Mesendoderm (in vitro differentiated cells): ENCODE results near the gene TMEM44.
"Not testable (repeated sequence)": the region's sequence is repeated elsewhere in the genome, so short reads cannot be mapped to it uniquely, and the experiment has no call there.

ENCODE experiments used
- DNase-seq: peaks from one replicate; pipeline ENCODE4 v3.0.0; 2013
- H2AK5ac ChIP-seq: 2 replicates; pipeline ENCODE4 v1.6.1; 2013; ENCODE audit warnings: low read length, inconsistent platforms
- H2BK120ac ChIP-seq: 2 replicates; pipeline ENCODE4 v1.6.1; 2013; ENCODE audit warnings: low read depth, mild to moderate bottlenecking, low read length, moderate library complexity, mixed read lengths
- H2BK15ac ChIP-seq: replicated peaks from 2 replicates; pipeline ENCODE4 v1.6.1; 2013; ENCODE audit warnings: low read depth, mild to moderate bottlenecking, moderate library complexity
- H2BK5ac ChIP-seq: 2 replicates; pipeline ENCODE4 v1.6.1; 2013; ENCODE audit warnings: low read length, inconsistent platforms
- H3K18ac ChIP-seq: 2 replicates; pipeline ENCODE4 v1.6.1; 2013; ENCODE audit warnings: mild to moderate bottlenecking, low read length, mixed read lengths
- H3K23ac ChIP-seq: one replicate; pipeline ENCODE4 v1.6.1; 2013; ENCODE audit warnings: low read length
- H3K27ac ChIP-seq: 2 replicates; pipeline ENCODE4 v1.5.1; 2013; ENCODE audit warnings: low read depth, mild to moderate bottlenecking, inconsistent platforms, low read length, moderate library complexity
- H3K27me3 ChIP-seq: 2 replicates; pipeline ENCODE4 v1.6.1; 2013; ENCODE audit warnings: low read length, control low read depth, mild to moderate bottlenecking, inconsistent platforms; ENCODE audit not compliant: insufficient read depth, poor library complexity
- H3K36me3 ChIP-seq: 2 replicates; pipeline ENCODE4 v1.6.1; 2013; ENCODE audit warnings: low read length, inconsistent platforms; ENCODE audit not compliant: control insufficient read depth, insufficient read depth
- H3K4ac ChIP-seq: one replicate; pipeline ENCODE4 v1.6.1; 2013; ENCODE audit warnings: low read depth, mild to moderate bottlenecking, low read length, moderate library complexity
- H3K4me1 ChIP-seq: 2 replicates; pipeline ENCODE4 v1.6.1; 2013; ENCODE audit warnings: low read depth, low read length, inconsistent platforms; ENCODE audit not compliant: control insufficient read depth
- H3K4me2 ChIP-seq: 2 replicates; pipeline ENCODE4 v1.6.1; 2013; ENCODE audit warnings: low read length
- H3K4me3 ChIP-seq: 2 replicates; pipeline ENCODE4 v1.5.1; 2013; ENCODE audit warnings: mild to moderate bottlenecking, low read length
- H3K56ac ChIP-seq: one replicate; pipeline ENCODE4 v1.6.1; 2013; ENCODE audit warnings: low read length
- H3K79me1 ChIP-seq: 2 replicates; pipeline ENCODE4 v1.6.1; 2013; ENCODE audit warnings: low read length, inconsistent platforms
- H3K79me2 ChIP-seq: 2 replicates; pipeline ENCODE4 v1.6.1; 2013; ENCODE audit warnings: mild to moderate bottlenecking, low read length; ENCODE audit not compliant: control insufficient read depth, insufficient read depth
- H3K9ac ChIP-seq: 2 replicates; pipeline ENCODE4 v1.6.1; 2013; ENCODE audit warnings: low read length, inconsistent platforms
- H4K5ac ChIP-seq: one replicate; pipeline ENCODE4 v1.6.1; 2013; ENCODE audit warnings: low read length
- H4K8ac ChIP-seq: one replicate; pipeline ENCODE4 v1.6.1; 2013; ENCODE audit warnings: low read depth, mild to moderate bottlenecking, control low read depth, low read length, moderate library complexity
- WGBS: extraction: QIAGEN DNeasy Blood & Tissue Kit; methylation state at CpG from one replicate; pipeline ENCODE4 v1.1.7; 2013; ENCODE audit warnings: low lambda C conversion rate, missing lambda C conversion rate; ENCODE audit not compliant: insufficient coverage; ENCODE audit errors: extremely low coverage; 5-methylcytosine and 5-hydroxymethylcytosine counted together

The TMEM44 gene

DNA sequence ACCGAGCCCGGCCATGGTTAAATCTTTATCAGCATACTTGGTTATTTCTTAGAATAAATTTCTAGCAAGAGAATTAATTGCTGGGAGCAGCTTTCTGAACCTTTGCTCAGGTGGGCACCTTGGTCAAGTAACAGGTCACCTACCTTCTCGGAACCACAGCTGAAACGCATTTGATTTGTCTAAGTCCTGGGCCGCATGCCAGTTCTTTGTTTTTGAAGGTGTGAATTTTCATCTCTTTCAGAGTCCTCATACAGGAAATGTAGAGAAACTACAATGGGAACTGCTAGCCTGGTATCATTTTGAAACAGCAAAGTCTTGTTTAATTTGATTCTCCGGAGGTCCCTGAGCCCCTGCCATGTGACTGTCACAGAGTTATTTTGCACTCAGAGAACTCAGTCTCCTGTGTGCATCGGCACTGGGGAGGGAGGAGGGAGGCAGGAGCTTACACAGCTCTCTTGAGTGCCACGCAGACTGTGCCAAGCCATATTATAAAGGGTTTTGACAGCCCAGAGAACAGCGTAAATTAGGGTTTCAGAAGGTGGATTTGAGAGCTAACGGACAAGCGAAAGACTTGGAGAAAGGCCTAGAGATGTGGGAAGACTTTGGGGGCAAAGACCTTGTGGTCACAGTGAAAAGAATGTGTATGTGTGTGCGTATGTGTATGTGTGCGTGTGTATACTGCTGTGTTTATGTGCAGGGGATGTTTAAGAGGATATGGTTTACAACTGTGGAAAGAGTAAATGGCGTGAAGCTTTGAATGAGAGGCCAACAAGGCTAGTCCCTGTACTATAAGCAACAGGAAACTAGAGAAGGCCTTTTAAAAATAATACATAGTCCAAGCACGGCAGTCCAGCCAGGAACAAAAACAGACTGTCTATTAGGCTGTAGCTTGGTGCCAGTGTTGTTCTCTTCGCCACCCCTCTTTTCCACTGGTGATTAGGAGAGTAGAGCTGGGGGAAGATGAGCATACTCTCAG lies 84.6 kb downstream of the TMEM44 start:
- Histone ChIP-seq H3K79me1 (no peaks in the 10 kb centered on the region), H3K4me1 (no peaks in the 10 kb centered on the region), H3K9ac (no peak overlapping the region), H4K5ac (no peak overlapping the region), H3K4ac (no peak overlapping the region), H2BK15ac (no peak overlapping the region), H3K27ac (no peak overlapping the region), H3K4me3 (no peak overlapping the region), H3K18ac (no peak overlapping the region), H3K56ac (no peak overlapping the region), H3K23ac (no peak overlapping the region), H3K27me3 (no peaks in the 10 kb centered on the region), H3K36me3 (no peaks in the 10 kb centered on the region), H3K4me2 (no peak overlapping the region), H2BK120ac (no peak overlapping the region), H3K79me2 (no peaks in the 10 kb centered on the region), H2AK5ac (no peak overlapping the region), H4K8ac (no peak overlapping the region), H2BK5ac (no peak overlapping the region)
- WGBS = no CpG with 5 or more reads among the region's 16 CpGs
- no peak for DNase-seq

GRCh38 chr3:194547042-194547441 lies 86.2 kb downstream of the TMEM44 start:
- no peak overlapping the region for H4K5ac ChIP-seq
- H3K9ac ChIP-seq = no peak overlapping the region
- no peak overlapping the region for H2BK15ac ChIP-seq
- H2BK5ac ChIP-seq = no peak overlapping the region
- H3K79me1 ChIP-seq = no peaks in the 10 kb centered on the region
- H3K4ac ChIP-seq = no peak overlapping the region
- no peak overlapping the region for H4K8ac ChIP-seq
- H3K4me1 ChIP-seq = no peaks in the 10 kb centered on the region
- no peak overlapping the region for H3K18ac ChIP-seq
- H3K79me2 ChIP-seq = no peaks in the 10 kb centered on the region
- WGBS = no CpG with 5 or more reads among the region's 3 CpGs
- H2AK5ac ChIP-seq = no peak overlapping the region
- no peak overlapping the region for H3K23ac ChIP-seq
- H3K27me3 ChIP-seq = no peaks in the 10 kb centered on the region
- H3K36me3 ChIP-seq = no peaks in the 10 kb centered on the region
- no peak overlapping the region for H3K4me2 ChIP-seq
- H3K56ac ChIP-seq = no peak overlapping the region
- DNase-seq = no peak
- H3K4me3 ChIP-seq = no peak overlapping the region
- H2BK120ac ChIP-seq = no peak overlapping the region
- no peak overlapping the region for H3K27ac ChIP-seq

DNA sequence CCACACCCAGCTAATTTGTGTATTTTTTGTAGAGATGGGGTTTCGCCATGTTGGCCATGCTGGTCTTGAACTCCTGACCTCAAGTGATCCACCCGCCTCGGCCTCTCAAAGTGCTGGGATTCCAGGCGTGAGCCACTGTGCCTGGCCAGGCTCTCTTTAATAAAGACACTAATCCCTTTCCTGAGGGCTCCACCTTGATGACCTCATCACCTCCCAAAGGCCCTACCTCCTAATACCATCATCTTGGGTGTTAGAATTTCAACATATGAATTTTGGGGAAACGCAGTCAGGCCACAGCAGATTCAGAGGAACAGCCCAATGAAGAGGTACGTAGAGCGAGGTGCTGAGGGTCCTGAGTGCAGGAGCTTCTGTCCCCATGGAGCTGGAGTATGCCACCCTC lies 87.7 kb downstream of the TMEM44 start:
- WGBS = no CpG with 5 or more reads among the region's 7 CpGs
- H4K8ac ChIP-seq = not testable (repeated sequence)

GRCh38 chr3:194543550-194543949 lies 89.7 kb downstream of the TMEM44 start:
- Histone ChIP-seq H2AK5ac (no peak overlapping the region), H3K23ac (no peak overlapping the region), H3K79me2 (no peaks in the 10 kb centered on the region), H3K4me3 (no peak overlapping the region), H2BK120ac (no peak overlapping the region), H3K36me3 (no peaks in the 10 kb centered on the region), H3K27ac (no peak overlapping the region), H3K9ac (no peak overlapping the region), H3K79me1 (no peaks in the 10 kb centered on the region), H3K18ac (no peak overlapping the region), H3K56ac (no peak overlapping the region), H2BK5ac (no peak overlapping the region), H4K8ac (no peak overlapping the region), H3K27me3 (no peaks in the 10 kb centered on the region), H2BK15ac (no peak overlapping the region), H3K4ac (no peak overlapping the region), H3K4me2 (no peak overlapping the region), H4K5ac (no peak overlapping the region), H3K4me1 (no peaks in the 10 kb centered on the region)
- no CpG with 5 or more reads among the region's 8 CpGs for WGBS
- DNase-seq = no peak

More for the DNA sequence above, 87.7 kb downstream of the TMEM44 start:
- not testable (repeated sequence) for H3K4me3 ChIP-seq, H3K56ac ChIP-seq, H3K27ac ChIP-seq, H2AK5ac ChIP-seq, H3K27me3 ChIP-seq, H3K4me2 ChIP-seq, H2BK5ac ChIP-seq, H3K36me3 ChIP-seq, H3K9ac ChIP-seq, H2BK15ac ChIP-seq, H3K18ac ChIP-seq, H3K23ac ChIP-seq, H4K5ac ChIP-seq, H3K79me2 ChIP-seq, H3K4ac ChIP-seq, H3K4me1 ChIP-seq, DNase-seq, H3K79me1 ChIP-seq, H2BK120ac ChIP-seq

DNA sequence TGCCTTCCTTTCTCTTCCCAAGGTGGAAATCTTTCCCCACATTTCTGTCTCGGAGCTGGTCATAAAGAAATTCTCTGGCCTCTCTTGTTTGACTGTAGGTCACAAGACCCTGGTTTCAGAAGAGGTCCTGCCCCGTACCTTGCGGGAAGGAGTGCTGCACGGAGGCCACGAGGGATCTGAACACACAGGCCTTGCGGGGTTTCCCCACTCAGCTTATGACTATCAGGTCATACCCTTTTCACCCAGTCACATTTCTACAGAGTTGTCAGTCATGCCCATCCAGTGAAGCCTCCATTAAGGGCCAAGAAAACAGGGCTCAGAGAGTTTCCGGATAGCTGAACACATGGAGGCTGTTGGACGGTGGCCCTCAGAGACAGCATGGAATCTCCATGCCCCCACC lies 91.7 kb downstream of the TMEM44 start:
- H3K56ac ChIP-seq = no peak overlapping the region
- H3K36me3 ChIP-seq = no peaks in the 10 kb centered on the region
- H2BK15ac ChIP-seq = no peak overlapping the region
- H2BK120ac ChIP-seq = no peak overlapping the region
- no peaks in the 10 kb centered on the region for H3K79me1 ChIP-seq
- no peak overlapping the region for H3K4ac ChIP-seq
- no peak overlapping the region for H3K9ac ChIP-seq
- no peaks in the 10 kb centered on the region for H3K79me2 ChIP-seq
- H3K23ac ChIP-seq = no peak overlapping the region
- no peak overlapping the region for H4K5ac ChIP-seq
- no peak overlapping the region for H3K18ac ChIP-seq
- no peak overlapping the region for H3K27ac ChIP-seq
- H3K27me3 ChIP-seq = no peaks in the 10 kb centered on the region
- H3K4me2 ChIP-seq = no peak overlapping the region
- DNase-seq = no peak
- no peak overlapping the region for H2BK5ac ChIP-seq
- no peak overlapping the region for H3K4me3 ChIP-seq
- H4K8ac ChIP-seq = no peak overlapping the region
- H3K4me1 ChIP-seq = no peaks in the 10 kb centered on the region
- H2AK5ac ChIP-seq = no peak overlapping the region
- WGBS = no CpG with 5 or more reads among the region's 8 CpGs
